Activated CD8-positive, alpha-beta memory T cell treated with anti-CD3 and anti-CD28 coated beads, Interleukin-2, amount 50 U/mL, for 1 hour (primary cell): ENCODE data around the gene GEMIN7.
A peak's percentile ranks its signal among the peaks of the same experiment; 100 is the strongest.

Source experiments
- DNase-seq: peaks from one replicate; pipeline ENCODE4 v3.0.0-alpha.2; 2020; ENCODE audit errors: extremely low read depth

Gene GEMIN7

DNA sequence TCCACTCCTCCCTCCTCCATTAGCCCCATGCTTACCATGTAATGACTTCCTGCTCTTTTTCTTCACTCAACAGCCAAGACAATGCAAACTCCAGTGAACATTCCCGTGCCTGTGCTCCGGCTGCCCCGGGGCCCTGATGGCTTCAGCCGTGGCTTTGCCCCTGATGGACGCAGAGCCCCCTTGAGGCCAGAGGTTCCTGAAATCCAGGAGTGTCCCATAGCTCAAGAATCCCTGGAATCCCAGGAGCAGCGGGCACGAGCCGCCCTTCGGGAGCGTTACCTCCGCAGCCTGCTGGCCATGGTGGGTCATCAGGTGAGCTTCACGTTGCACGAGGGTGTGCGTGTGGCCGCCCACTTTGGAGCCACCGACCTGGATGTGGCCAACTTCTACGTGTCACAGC, 11.0 kb downstream of the GEMIN7 start:
- no peak for DNase-seq

DNA sequence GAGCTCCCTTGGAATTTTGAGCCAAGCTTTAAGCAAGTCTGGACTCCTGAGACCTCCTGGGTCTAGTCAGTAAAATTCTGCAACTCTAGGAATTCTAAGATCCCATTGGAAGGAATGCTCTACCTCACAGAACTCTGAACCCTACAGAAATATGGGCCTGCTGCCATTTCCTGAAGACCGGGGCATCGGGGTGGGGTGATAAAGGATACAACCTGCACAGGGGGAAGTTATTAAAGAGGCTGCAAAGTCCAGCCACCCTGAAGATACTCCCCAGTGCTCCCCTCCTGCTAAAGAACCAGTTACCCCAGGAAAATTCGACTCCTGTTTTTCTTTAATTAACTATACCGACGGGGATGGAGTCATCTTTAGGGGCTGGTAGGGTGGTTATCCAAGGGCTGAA, 11.5 kb downstream of the GEMIN7 start:
- DNase-seq, result no peak

DNA sequence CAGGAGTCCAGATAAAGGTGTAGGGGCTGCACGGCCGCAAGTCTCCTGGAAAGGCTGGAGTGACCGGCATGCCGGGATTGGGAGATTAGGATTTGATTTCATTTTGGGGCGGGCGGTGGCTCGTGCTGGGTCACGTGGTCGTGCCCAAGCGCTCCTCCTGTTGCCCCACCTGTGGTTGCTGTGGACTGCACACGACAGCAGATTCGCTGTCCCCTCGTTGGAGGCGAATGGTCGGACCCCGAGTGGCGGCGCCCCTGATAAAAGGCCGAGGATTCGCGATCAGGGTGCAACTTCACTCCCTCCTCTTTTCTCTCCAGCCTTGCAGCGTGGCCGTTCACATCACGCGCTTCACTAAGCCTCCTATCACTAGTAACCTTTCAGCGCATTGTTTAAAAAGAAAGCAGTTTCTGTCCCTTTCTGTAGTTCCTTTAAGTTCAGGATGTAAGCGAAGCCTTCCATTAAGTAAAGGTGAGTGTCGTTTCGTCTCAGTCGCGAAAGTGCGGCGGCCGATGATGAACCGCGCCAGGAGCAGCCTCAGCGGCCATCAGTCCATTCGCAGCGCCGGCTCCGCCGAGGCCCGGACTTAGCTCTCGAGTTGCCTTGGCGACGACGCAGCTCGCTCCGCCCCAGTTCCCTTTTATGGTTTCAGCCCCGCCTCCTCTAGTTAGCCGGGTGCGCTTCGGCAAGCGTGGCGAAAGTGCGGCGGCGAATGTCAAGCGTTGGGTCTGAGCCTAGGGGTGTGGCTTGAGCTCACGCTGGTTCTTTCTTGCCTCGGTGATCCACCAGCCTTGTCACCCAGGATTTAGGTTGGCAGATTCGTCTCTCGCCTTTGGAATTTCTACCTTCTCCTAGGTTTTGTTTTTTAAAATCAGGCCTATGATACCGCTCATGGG, 12.2 kb downstream of the GEMIN7 start:
- peak; percentile 94 for DNase-seq

DNA sequence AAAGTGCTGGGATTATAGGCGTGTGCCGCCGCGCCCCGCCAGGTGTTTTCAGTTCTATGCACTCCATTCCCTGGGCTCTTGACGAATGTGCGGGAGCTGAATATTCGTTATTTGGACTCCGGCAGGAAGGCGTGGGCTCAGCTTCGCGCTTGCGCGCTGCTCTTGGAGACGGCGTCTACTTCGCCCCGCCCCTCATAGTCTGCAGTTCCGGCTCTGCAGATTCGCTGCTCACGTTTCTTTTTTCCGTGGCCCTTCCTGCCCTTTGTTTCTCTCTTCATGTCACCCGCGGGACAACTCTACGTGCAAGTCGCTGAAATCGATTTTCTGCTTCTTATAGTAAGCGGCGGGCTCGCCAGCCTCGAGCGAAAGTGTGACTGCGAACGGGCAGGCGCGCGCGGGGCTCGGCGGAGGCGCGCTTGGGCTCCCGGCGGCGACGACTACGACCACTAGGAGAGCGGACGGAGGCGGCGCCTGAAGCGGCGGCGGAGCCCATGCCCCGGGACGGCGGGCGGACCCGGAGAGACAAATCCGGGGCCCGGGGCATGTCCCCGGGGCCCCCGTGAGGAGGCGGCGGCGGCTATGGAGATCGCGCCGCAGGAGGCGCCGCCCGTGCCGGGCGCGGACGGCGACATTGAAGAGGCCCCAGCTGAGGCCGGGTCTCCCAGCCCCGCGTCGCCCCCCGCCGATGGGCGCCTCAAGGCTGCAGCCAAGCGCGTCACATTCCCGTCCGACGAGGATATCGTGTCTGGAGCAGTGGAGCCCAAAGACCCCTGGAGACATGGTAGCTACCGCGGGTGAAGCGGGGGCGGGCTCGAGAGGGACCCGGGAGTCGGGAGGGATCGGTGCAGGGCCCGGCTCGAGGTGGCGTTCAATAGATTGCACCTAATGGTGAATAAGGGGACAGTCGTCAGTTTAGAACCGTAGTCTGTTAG, 14.0 kb downstream of the GEMIN7 start, which contains the start of gene PPP1R37:
PPP1R37 (plus strand) TSS at position 433 of the 932 bp plus-strand sequence; CDS start at position 580, 147 bp downstream.
- DNase-seq, result peak; percentile 89

DNA sequence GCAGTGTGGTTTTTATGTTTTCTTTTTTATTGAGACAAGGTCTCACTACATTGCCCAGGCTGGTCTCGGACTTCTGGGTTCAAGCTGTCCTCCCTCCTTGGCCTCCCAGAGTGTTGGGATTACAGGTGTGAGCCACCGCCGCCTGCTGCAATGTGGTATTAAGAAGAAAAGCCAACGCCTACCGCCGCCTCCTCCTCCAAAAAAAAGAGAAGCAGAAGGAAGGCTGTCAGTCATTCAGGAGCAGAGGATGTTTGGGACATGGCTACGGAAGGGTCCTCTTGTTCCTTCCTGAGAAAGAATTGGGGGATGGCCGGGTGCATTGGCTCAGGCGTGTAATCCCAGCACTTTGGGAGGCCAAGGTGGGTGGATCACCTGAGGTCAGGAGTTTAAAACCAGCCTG, 15.1 kb downstream of the GEMIN7 start:
- DNase-seq, result no peak

DNA sequence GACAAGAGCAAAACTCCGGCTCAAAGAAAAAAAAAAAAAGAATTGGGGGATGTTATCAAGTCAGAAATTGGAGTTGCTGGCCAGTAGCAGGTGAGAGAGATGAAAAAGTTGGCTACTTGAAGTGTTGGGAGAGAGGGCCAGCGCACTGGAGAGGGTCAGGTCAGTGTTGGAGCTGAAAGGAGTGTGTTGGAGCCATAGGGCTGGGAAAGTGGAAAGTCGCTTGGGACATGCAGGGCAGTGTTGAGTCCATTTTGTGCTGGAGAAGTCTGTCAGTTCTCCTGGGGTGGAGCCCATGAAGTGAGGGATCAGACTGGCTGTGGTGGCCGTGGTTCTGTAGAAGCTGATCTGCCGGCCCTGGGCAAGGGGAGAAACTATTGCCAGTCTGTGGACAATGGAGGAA, 15.6 kb downstream of the GEMIN7 start:
- no peak for DNase-seq

DNA sequence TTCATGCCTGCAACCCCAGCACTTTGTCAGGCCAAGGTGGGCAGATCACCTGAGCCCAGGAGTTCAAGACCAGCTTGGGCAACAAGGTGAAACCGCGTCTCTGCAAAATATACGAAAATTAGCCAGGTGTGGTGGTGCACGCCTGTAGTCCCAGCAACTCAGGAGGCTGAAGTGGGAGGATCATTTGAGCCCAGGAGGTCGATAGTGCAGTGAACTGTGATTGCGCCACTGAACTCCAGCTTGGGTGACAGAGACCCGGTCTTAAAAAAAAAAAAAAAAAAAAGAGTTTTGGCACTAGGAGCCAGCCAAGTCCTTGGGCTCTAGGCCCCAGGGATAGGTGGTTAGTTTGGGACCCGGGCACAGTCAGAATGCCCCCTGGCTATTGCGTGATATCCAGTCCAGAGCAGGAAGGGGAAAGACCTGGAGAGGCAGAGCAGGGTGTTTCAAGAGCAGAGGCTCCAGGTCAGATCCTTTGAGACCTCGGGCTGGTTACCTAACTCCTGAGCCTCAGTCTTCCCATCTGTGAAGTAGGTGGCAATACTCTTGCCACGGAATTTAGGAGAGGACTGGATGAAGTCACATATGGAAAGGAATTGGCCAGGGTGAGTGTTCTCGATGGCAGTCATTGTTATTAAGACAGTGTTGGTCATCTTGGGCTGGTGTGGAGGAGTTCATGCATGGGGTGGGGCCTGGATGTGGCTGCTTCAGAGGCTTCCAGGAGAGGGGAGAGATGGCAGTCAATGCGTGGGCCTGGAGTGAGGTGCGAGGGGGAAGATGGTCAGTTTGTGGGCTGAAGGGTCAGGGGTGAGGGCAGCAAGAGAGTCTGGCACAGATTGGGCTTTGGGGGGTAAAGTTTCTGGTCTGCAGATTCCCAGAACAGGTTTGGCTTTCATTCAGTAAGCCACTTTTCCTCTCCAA, 16.7 kb downstream of the GEMIN7 start:
- no peak for DNase-seq

DNA sequence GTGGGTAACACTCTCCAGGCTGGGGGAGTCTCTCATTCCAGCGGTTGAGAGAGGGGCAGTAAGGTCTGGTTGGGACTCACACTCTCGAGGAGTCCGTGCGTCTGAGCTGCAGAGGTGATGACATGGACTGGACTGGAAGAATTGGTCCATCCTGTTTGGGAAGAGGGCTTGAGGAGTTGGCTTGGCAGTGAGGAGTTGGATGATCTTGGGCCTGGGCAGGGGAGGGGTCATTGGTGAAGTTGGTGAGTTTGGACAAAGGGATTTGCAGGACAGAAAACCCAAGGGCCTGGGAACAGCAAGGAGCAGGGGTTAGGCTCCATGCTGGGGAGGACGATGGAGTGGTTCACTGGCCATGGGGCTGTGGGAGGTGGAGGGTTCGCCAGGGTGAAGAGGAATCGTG, 17.6 kb downstream of the GEMIN7 start:
- no peak for DNase-seq

DNA sequence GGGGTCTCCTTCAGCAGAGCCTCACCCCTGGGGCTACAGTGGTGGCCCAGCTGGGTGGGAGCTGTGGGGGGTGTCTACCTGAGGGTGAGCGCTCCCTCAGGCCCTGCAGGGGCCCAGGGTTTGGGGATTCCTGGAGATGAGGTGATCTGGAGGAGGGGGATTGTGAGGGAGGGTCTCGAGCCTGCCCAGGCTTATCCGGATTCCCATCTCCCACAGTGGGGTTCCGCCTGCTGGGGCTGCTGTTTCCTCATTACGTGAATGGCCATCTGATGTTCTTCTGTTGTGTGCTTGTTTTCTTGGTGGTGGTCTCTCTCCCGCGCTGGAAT, 18.4 kb downstream of the GEMIN7 start:
- DNase-seq, result no peak

DNA sequence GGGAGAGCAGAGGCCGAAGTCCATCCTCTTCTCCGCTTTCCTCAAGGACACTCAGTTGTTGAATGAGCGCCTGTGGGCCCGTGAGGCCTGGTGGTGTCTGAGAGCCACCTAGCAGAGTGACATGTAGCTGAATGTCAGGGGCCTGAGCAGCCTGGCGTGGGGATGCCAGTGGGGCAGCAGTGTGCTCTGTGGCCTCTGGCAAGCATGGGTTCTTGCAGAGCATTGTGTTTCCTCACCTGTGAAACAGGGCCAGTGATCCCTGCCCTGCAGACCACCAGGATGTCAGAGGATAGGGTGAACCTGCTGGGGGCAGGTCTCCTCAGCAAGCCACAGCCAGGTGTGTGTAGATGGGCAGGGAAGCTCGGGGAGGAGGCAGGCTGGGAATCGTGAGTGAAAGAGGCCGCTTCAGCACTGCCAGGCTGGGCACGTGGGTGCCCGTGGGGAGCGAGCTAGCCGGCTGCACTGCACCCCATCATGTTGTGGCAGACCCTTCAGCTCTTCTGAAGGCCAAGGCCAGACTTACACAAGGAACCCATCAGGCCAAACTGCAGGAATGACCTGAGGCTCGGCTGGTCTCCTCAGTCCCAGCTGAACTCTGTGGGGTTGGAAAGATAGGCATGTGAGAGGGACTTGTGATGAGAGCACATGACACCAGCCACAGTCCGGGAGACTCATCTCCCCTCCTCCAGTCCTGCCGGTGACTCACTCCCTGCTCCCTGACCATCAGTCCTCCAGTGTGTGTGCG, 18.9 kb downstream of the GEMIN7 start:
- no peak for DNase-seq

DNA sequence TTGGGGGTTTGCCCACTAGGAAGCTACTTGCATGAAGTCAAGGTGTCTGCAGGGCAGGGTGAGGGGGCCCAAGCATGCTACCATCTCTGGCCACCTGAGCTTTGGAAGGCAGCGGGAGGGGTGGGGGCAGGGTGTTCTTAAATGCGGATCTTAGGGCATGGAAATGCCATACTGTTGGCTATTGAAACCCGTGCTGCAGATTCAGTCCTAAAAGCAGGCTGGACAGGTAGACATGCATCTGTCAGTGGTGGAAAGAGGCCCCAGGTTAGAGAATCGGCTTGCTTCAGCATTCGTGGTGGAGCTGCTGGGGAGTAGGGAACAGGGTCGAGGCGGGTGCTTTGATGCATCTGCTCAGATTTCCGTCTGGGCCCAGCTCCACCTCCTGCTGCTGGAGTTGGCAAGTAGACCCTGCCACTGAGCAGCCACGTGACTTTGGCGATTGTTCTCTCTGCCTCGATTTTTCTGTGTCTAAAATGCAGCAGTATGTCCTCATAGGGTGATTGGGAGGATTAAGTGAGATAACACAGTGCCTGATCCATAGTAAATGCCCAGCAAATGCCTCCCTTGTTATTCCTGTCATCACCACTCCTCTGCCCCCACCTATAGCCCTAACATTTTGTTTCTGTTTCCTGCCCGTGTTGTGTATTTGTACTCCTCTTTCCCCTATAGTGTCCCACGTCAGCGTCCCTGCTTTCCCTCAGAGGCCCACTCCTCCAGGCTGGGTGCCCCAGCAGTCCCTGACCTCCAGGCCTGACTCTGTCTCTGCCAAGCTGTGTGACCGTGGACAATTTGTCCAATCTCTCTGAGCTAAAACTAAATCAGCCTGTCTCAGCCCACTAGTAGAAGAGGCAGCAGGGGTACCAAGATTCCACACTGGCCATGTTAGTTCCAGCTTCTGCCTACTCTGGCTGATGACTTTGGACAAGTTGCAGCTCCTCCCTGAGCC, 19.7 kb downstream of the GEMIN7 start:
- DNase-seq, result no peak

DNA sequence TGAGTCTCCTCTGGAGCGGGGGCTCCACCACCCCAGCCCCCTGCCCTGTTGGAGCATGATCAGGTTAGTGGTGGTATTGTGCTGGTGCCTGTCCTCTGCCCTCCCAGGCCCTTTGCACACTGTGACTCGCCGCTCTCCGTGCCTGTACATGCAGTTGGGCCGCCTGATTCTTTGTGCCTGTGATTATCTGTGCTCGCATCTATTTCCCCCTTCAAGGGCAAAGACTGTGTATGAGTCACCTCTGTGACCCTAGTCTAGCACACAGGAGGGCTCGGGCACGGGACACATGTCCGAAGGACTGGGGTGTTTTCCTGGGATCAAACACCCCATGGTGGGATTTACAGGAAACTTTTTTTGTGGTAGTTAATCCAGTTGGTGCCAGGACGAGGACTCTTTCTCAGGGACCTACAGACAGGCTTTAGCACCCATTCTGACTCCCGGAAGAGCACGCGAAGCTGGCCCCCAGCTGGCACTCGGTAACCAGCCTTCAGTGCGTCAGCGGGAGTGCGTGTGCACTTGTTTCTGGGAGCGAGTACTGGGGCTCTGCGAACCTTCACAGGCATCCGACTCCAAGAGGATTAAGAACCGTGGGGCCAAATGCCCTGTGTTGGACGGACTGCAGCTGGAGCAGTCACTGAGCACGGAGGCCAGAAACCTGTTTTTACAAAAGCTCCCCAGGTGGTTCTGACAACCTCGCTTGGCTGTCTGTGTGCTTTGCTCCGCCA, 20.6 kb downstream of the GEMIN7 start:
- no peak for DNase-seq

DNA sequence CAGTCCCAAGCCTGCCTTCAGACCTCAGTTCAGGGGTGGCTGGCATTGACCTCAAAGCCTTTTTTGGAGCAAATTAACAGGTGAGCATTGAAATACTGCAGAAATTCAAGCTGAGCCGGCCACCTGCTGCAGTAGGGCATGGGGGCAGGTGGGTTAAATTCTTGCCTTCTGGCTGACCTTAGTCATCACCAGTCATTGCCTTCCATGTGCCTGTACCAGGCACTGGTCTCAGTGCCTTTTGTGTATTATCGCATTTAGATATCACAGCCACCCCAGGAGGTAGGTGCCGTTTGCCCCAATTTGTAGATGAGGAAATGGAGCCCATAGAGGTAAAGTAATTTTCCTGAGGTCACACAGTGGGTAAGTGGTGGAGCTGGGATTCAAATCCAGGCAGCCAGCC, 21.1 kb downstream of the GEMIN7 start:
- no peak for DNase-seq

DNA sequence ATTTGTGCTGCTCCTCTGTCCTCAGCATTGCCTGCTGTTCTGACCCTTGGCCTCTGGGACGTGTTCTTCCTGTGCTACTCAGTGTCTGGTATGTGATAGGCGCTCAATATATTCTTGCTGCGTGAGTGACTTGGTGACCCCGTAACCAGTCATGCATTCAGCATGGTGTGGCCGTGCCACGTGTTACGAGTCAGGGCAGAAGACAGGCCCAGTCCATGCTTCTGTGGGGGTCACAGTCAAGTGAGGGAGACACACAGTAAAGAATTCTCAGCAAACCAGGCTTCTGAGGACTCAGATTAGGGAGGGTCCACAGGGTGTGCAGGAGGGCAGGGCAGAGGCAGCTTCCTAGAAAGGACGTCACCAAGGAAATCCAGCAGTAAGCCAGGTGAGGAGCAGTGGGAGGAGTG, 21.8 kb downstream of the GEMIN7 start:
- DNase-seq, result no peak

DNA sequence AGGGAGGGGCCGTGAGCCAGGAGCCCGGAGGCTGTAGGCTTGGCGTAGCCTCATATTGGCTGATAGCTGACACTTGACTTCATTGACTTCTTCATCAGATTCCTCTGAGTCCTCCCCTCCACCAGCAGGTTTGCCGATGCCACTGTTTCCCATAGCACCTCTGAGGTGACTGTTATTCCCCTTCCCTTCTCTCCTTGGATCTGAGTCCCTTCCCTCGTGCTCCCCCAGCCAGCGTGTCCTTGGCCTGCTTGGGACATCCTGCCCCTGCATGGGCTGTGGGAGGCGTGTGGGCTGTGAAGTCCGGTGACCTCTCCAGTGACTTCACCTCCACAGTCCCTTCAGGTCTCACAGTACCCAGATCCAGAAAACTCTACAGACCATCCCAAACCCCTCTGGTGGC, 22.7 kb downstream of the GEMIN7 start:
- no peak for DNase-seq

DNA sequence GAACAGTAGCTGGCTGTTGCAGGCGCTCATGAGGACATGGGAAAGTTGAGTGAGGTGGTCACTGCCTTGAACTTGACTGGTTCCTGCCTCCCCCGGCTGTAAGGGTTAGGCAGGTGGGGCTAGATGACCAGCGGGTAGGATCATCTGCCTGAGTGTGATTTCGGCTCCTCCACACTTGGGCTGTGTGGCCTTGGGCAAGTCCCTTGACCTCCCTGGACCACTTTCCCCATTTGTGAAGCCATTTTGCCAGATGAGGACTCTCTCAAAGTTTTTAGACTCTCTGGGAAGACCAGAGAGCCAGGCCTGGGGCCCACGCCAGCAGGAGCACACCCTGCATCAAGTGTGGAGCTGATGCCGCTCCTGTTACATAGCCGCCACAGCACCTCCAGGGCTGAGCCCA, 23.4 kb downstream of the GEMIN7 start:
- DNase-seq, result no peak

DNA sequence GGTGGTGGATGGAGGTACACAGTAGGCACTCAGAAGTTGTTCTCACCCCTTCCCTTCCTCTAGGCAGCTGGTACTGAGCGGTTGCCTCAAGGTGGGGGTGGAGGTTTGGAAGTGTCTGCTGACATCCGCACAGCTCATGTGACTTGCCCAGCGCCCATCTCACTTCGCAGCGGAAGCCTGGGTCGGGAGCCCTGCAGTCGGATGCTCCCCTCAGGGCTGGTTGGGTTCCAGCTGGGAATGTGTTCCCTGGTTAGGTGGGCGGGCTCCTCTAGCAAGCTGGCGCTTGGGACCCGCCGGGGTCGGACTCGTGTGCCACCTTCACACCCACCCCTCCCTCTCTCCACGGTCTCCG, 24.1 kb downstream of the GEMIN7 start:
- DNase-seq, result no peak

DNA sequence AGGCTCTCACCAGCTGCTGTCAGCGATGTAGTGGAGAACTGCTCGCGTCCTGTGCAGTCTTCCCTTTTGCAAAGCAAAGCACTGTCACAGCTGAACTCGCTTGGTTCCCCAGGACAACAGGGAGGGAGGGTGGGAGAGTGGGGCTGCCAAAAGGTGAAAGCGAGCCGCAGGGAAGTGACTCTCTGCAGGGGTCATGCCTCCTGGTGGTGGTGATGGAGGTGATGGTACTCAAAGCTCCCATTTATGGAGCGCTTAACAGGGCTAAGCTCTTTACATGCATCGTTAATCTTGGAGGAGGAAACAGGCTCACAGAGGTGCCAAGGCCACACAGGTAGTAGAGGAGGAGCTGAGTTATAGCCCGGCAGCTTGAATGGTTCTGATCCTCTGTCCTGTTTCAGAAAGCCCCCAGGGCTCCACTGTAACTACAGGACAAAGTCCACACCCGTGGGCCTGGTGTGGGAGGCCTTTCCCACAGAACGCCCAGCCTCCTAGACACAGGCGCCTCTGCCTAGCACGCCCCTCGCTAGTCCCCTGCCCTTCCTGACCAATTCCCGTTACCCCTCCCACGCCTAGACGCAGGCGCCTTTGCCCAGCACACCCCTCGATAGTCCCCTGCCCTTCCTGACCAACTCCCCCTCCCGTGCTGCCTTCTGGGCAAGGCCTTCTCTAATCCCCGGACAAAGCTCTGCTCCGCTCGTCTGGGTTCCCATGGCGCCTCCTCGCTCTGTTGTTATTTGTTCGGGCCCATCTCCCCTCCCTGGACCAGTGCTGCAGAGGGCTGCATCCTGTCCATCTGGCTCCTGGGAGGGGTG, 24.7 kb downstream of the GEMIN7 start:
- no peak for DNase-seq
